K562 (cell line): ENCODE measurements around the gene HSPA13. TPM values are rescaled to one million over a fixed set of nuclear protein-coding genes. Genes with fewer than 3 reads are reported as not detected.

Source experiments
- ATAC-seq: fragments of 200-7000 bp; cut with Tn5 transposase; 3 replicates; pipeline ENCODE4 v1.9.1; 2020; ENCODE audit warnings: moderate library complexity
- BruUV-seq: library from RNA; stranded (reverse); fragments of 400-500 nt; replicated peaks from 2 replicates; lab custom pipeline; 2021; lab: Mats Ljungman, UMichigan
- CTCF ChIA-PET: fragments of 300-600 bp; formaldehyde crosslinking; extraction: SDS; loops from one replicate; lab custom pipeline; 2021; ENCODE audit warnings: low intra/inter-chr PET ratio; lab: Yijun Ruan, JAX
- POLR2A ChIA-PET: fragments of 300-600, 350-650 bp; sonication (Branson Sonifier 250); formaldehyde crosslinking; extraction: SDS; loops from one replicate; lab custom pipeline; 2021; ENCODE audit warnings: antibody characterized with exemption, inconsistent platforms; lab: Yijun Ruan, JAX
- DNase-seq, 4 experiments: peaks; one replicate each; pipeline versions ENCODE4 v3.0.0 to v3.0.0-alpha.2; 2011 to 2018; ENCODE audit warnings: low spot score in 3 of 4, mixed read lengths in 3 of 4; ENCODE audit errors: extremely low read depth in 1 of 4
- FAIRE-seq: peaks from 2 replicates; lab custom pipeline; 2011; peaks lifted over from hg19 to GRCh38; lab: Jason Lieb, UNC
- H2AFZ ChIP-seq: 2 replicates; pipeline ENCODE4 v1.6.0; 2011; ENCODE audit warnings: low read depth, low read length, control low read depth, inconsistent platforms
- H3K27ac ChIP-seq: fragments of 200-600 bp; 3 replicates; pipeline ENCODE4 v1.8.0; 2011; ENCODE audit warnings: low read depth, mild to moderate bottlenecking, control low read depth, inconsistent platforms, low read length, moderate library complexity, mixed read lengths; ENCODE audit errors: extremely low read depth
- H3K27me3 ChIP-seq, 2 experiments: fragments of 300-600 bp in 1 of 2; 2 replicates in 1 of 2; 3 replicates in 1 of 2; pipeline versions ENCODE4 v1.6.0 to v1.8.0; 2011; ENCODE audit warnings: inconsistent platforms in 2 of 2, low read length in 2 of 2, mild to moderate bottlenecking in 1 of 2, mixed read lengths in 1 of 2, moderate library complexity in 1 of 2; ENCODE audit not compliant: control insufficient read depth in 2 of 2, insufficient read depth in 2 of 2
- H3K36me3 ChIP-seq: fragments of 300-600 bp; 3 replicates; pipeline ENCODE4 v1.8.0; 2011; ENCODE audit warnings: mild to moderate bottlenecking, low read length, inconsistent platforms; ENCODE audit not compliant: control insufficient read depth, insufficient read depth
- H3K4me1 ChIP-seq, 2 experiments: fragments of 200-600 bp in 1 of 2; replicated peaks in 1 of 2; 2 replicates in 1 of 2; 3 replicates in 1 of 2; pipeline versions ENCODE4 v1.5.1 to v1.8.0; 2011; ENCODE audit warnings: inconsistent platforms in 2 of 2, low read length in 2 of 2, mild to moderate bottlenecking in 1 of 2, mixed read lengths in 1 of 2, moderate library complexity in 1 of 2; ENCODE audit not compliant: control insufficient read depth in 2 of 2, insufficient read depth in 2 of 2
- H3K4me2 ChIP-seq: 2 replicates; pipeline ENCODE4 v1.6.1; 2011; ENCODE audit warnings: low read length, control low read depth, inconsistent platforms, mixed read lengths; ENCODE audit not compliant: insufficient read depth
- H3K4me3 ChIP-seq: fragments of 200-600 bp; sonication (generic), shearing (Covaris generic); 2 replicates; pipeline ENCODE4 v1.5.1; 2016; ENCODE audit warnings: control low read depth, inconsistent platforms
- H3K79me2 ChIP-seq: fragments of 200-600 bp; 3 replicates; pipeline ENCODE4 v1.8.0; 2011; ENCODE audit warnings: low read length, inconsistent platforms; ENCODE audit not compliant: control insufficient read depth, insufficient read depth
- H3K9ac ChIP-seq, 2 experiments: 2 replicates each; pipeline versions ENCODE4 v1.6.0 to v1.6.1; 2011; ENCODE audit warnings: low read depth in 2 of 2, low read length in 2 of 2, control low read depth in 1 of 2, inconsistent platforms in 1 of 2, mild to moderate bottlenecking in 1 of 2, mixed read lengths in 1 of 2; ENCODE audit not compliant: insufficient read depth in 1 of 2
- H3K9me1 ChIP-seq: one replicate; pipeline ENCODE4 v1.6.0; 2011; ENCODE audit warnings: inconsistent platforms, mild to moderate bottlenecking, low read length, moderate library complexity; ENCODE audit not compliant: control insufficient read depth, insufficient read depth
- H3K9me3 ChIP-seq: replicated peaks from 2 replicates; pipeline ENCODE4 v1.5.1; 2011; ENCODE audit warnings: low read depth, low read length, inconsistent platforms; ENCODE audit not compliant: control insufficient read depth, insufficient read depth
- H4K20me1 ChIP-seq: replicated peaks from 2 replicates; pipeline ENCODE4 v1.6.1; 2011; ENCODE audit warnings: low read length, inconsistent platforms, mixed read lengths; ENCODE audit not compliant: control insufficient read depth, insufficient read depth
- BRD9 ChIP-seq: fragments of 450-650 bp; IDR thresholded peaks from 2 replicates; pipeline ENCODE4 v1.6.1; 2018; ENCODE audit warnings: low read depth; ENCODE audit not compliant: partially characterized antibody
- ERF ChIP-seq: fragments of 450-650 bp; formaldehyde crosslinking; IDR thresholded peaks from 2 replicates; pipeline ENCODE4 v1.4.0; 2020; ENCODE audit warnings: mild to moderate bottlenecking, mixed read lengths
- FIP1L1 ChIP-seq: fragments of 200-400 bp; formaldehyde crosslinking; IDR thresholded peaks from 2 replicates; pipeline ENCODE4 v1.6.1; 2018; ENCODE audit warnings: mild to moderate bottlenecking, low read depth, low read length; ENCODE audit not compliant: poor library complexity, severe bottlenecking
- IRF2 ChIP-seq: sonication (generic); formaldehyde crosslinking; IDR thresholded peaks from 2 replicates; pipeline ENCODE4 v1.8.1; 2022; ENCODE audit warnings: mild to moderate bottlenecking, missing genetic modification reagents
- NONO ChIP-seq, 2 experiments: fragments of 200-400 bp in 1 of 2; fragments of 450-650 bp in 1 of 2; formaldehyde crosslinking in 1 of 2; IDR thresholded peaks; 2 replicates each; pipeline ENCODE4 v1.6.1; 2017; ENCODE audit warnings: low read depth in 2 of 2, mild to moderate bottlenecking in 2 of 2, moderate library complexity in 2 of 2, low read length in 1 of 2
- PRMT5 ChIP-seq: sonication (generic); formaldehyde crosslinking; IDR thresholded peaks from 2 replicates; pipeline ENCODE4 v1.5.0; 2020; ENCODE audit warnings: missing genetic modification reagents
- ZNF263 ChIP-seq: sonication (generic); formaldehyde crosslinking; IDR thresholded peaks from 2 replicates; pipeline ENCODE4 v1.8.0; 2022; ENCODE audit warnings: mild to moderate bottlenecking, missing genetic modification reagents, borderline replicate concordance
- WGBS: fragments of 100-300 bp; shearing (Covaris generic); methylation state at CpG from one replicate; pipeline ENCODE4 v1.1.6; 2016; ENCODE audit warnings: low coverage, mixed read lengths; ENCODE audit not compliant: insufficient coverage; ENCODE audit errors: missing lambda C conversion rate; 5-methylcytosine and 5-hydroxymethylcytosine counted together
- in situ Hi-C: fragments of 300-500 bp; cut with MboI; formaldehyde crosslinking; loops from 4 replicates; pipeline ENCODE4 v1.15.0; 2018; ENCODE audit warnings: inconsistent platforms, mixed read lengths
- intact Hi-C: fragments of 100-400 bp; cut with micrococcal nuclease; formaldehyde crosslinking; loops from 2 replicates; pipeline ENCODE4 v1.14.2; 2022
- polyA plus RNA-seq, 8 experiments: library from polyadenylated mRNA; depleted of rRNA in 4 of 8; stranded (reverse) in 5 of 8; unstranded in 3 of 8; fragments of >200 nt; fragmentation: Nextera tagmentation in 2 of 8; fragmentation: Illumina TruSeq in 1 of 8; extraction: Ambion mirVana in 2 of 8; extraction: Trizol in 1 of 8; gene quantifications; 2 replicates each; pipeline versions ENCODE4 v1.2.1 to v1.2.3, GENCODE V29; 2011 to 2014; ENCODE audit warnings: inconsistent platforms in 1 of 8, missing spikeins in 1 of 8
- total RNA-seq, 7 experiments: library from RNA; depleted of rRNA in 6 of 7; stranded (reverse); fragments of >200 nt in 6 of 7; fragmentation: Illumina TruSeq in 2 of 7; extraction: Trizol in 2 of 7; gene quantifications; 2 replicates each; pipeline versions ENCODE4 v1.2.1 to v1.2.3, GENCODE V29; 2011 to 2021; ENCODE audit warnings: low replicate concordance in 1 of 7
- TF ChIP-seq, protein P1 (sequence below), 2 experiments: fragments of 450-650 bp; conservative IDR thresholded peaks; 2 replicates each; pipeline ENCODE4 v1.6.1; 2017; ENCODE audit warnings: mild to moderate bottlenecking in 2 of 2, moderate library complexity in 2 of 2
- TF ChIP-seq, protein P2 (sequence below), 2 experiments: fragments of 150-350 bp in 1 of 2; IDR thresholded peaks; 2 replicates each; pipeline ENCODE4 v1.6.1; 2012 to 2016; ENCODE audit warnings: low read depth in 2 of 2, low read length in 2 of 2, mild to moderate bottlenecking in 1 of 2, moderate library complexity in 1 of 2

Gene HSPA13
- total and polyA plus RNA-seq, 9 of the 15 experiments (the other 6 are each of a cell fraction or from before 2014, with no cell fraction given) = 12.5 to 28.8 (median 23.9) TPM

DNA sequence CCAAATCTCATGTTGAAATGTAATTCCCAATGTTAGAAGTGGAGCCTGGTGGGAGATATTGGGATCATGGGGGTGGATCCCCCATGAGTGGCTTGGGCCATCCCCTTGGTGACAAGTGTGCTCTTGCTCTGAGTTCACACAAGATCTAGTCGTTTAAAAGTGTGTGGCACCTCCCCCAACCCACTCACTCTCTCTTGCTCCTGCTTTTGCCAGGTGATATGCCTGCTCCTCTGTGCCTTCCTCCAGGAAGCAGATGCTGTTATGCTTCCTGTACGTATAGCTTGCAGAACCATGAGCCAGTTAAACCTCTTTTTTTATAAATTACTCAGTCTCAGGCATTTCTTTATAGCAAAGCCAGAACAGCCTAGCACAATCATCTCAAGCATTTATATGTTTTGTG lies 23.0 kb upstream of the HSPA13 start:
- Histone ChIP-seq H3K79me2 (no peaks in the 10 kb centered on the region), H3K27ac (no peak overlapping the region), H3K9ac (no peak overlapping the region), H3K4me1 (no peaks in the 10 kb centered on the region; a peak in 1 of 5 replicates), H3K4me2 (no peak overlapping the region), H3K27me3 (no peaks in the 10 kb centered on the region), H4K20me1 (no peaks in the 10 kb centered on the region), H3K9me1 (no peaks in the 10 kb centered on the region), H3K36me3 (no peaks in the 10 kb centered on the region), H2AFZ (peak overlapping the region; percentile 23; the same call in 1 of the 2 replicates), H3K9me3 (no peaks in the 10 kb centered on the region; the same call in 1 of the 2 replicates), H3K4me3 (no peak overlapping the region)
- ATAC-seq = no peak
- in situ Hi-C loops = loop anchor here (25.0 kb wide), 2 partner anchors 881 to 1081 kb away; no protein-coding TSS in a partner anchor
- no peak for DNase-seq
- FAIRE-seq = no peak
- no TSS peak for BruUV-seq
- WGBS = 36% methylated on average over 2 of the region's 2 CpGs
- POLR2A ChIA-PET = interaction anchor here (1.2 kb wide), 1 partner anchor 15 kb away, joined by 5 read pairs; no protein-coding TSS in a partner anchor
- intact Hi-C loops = loop anchor here (5.0 kb wide), 1 partner anchor 1186 kb away; no protein-coding TSS in a partner anchor
- no peak for TF ChIP-seq FIP1L1
- TF ChIP-seq ERF (CRISPR knock-in tag) = no peak
- no peak for TF ChIP-seq IRF2
- CTCF ChIA-PET = no interaction called here

DNA sequence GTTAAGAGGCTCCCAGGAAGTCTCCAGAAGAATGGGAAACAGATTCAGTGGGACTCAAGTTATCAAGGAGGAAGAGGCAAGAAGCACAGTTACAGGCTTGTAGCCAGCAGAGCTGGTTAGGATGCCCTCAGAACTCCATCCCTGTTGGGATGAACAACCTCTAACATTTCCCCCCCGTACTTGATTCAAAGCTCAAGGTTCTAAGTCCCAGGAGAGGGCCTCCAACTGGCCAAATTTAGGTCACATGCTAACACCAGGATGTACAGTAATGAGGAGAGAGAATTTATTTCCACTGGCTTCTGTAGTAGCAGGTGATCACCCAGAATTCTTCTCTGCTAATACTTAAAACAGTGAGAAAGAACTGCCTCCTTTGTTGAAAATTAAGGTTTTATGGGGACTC lies 22.3 kb upstream of the HSPA13 start:
- Histone ChIP-seq H2AFZ (peak overlapping the region; percentile 52), H3K9me3 (no peaks in the 10 kb centered on the region; the same call in 1 of the 2 replicates), H3K4me1 (no peaks in the 10 kb centered on the region; a peak in 1 of 5 replicates), H3K27me3 (no peaks in the 10 kb centered on the region), H3K9ac (no peak overlapping the region), H3K4me2 (no peak overlapping the region), H3K27ac (no peak overlapping the region), H3K36me3 (no peaks in the 10 kb centered on the region), H3K79me2 (no peaks in the 10 kb centered on the region), H4K20me1 (no peaks in the 10 kb centered on the region), H3K4me3 (no peak overlapping the region), H3K9me1 (no peaks in the 10 kb centered on the region)
- no TSS peak for BruUV-seq
- in situ Hi-C loops (loop anchor here (25.0 kb wide), 2 partner anchors 882 to 1082 kb away; no protein-coding TSS in a partner anchor), intact Hi-C loops (loop anchor here (5.0 kb wide), 1 partner anchor 1187 kb away; no protein-coding TSS in a partner anchor)
- POLR2A ChIA-PET = interaction anchor here (1.2 kb wide), 1 partner anchor 16 kb away, joined by 5 read pairs; no protein-coding TSS in a partner anchor
- ATAC-seq = peak; percentile 78
- WGBS = 13% methylated on average over 1 of the region's 1 CpG
- CTCF ChIA-PET = interaction anchor here (2.2 kb wide), 1 partner anchor 1078 kb away, joined by 11 read pairs; no protein-coding TSS in a partner anchor
- DNase-seq = peak in 1 of 4 experiments; percentile 21
- FAIRE-seq = no peak
- TF ChIP-seq ZNF263 (CRISPR knock-in tag) = no peak
- TF ChIP-seq BRD9 = no peak
- TF ChIP-seq NONO (IDR thresholded peaks at IDR 0.05; ENCODE audit: low read depth in 2 of 2, low read length in 1 of 2) = no peak
- TF ChIP-seq, protein P1, sequence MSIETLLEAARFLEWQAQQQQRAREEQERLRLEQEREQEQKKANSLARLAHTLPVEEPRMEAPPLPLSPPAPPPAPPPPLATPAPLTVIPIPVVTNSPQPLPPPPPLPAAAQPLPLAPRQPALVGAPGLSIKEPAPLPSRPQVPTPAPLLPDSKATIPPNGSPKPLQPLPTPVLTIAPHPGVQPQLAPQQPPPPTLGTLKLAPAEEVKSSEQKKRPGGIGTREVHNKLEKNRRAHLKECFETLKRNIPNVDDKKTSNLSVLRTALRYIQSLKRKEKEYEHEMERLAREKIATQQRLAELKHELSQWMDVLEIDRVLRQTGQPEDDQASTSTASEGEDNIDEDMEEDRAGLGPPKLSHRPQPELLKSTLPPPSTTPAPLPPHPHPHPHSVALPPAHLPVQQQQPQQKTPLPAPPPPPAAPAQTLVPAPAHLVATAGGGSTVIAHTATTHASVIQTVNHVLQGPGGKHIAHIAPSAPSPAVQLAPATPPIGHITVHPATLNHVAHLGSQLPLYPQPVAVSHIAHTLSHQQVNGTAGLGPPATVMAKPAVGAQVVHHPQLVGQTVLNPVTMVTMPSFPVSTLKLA (conservative IDR thresholded peaks at IDR 0.05) = no peak
- TF ChIP-seq PRMT5 (CRISPR knock-in tag) = no peak
- TF ChIP-seq, protein P2, sequence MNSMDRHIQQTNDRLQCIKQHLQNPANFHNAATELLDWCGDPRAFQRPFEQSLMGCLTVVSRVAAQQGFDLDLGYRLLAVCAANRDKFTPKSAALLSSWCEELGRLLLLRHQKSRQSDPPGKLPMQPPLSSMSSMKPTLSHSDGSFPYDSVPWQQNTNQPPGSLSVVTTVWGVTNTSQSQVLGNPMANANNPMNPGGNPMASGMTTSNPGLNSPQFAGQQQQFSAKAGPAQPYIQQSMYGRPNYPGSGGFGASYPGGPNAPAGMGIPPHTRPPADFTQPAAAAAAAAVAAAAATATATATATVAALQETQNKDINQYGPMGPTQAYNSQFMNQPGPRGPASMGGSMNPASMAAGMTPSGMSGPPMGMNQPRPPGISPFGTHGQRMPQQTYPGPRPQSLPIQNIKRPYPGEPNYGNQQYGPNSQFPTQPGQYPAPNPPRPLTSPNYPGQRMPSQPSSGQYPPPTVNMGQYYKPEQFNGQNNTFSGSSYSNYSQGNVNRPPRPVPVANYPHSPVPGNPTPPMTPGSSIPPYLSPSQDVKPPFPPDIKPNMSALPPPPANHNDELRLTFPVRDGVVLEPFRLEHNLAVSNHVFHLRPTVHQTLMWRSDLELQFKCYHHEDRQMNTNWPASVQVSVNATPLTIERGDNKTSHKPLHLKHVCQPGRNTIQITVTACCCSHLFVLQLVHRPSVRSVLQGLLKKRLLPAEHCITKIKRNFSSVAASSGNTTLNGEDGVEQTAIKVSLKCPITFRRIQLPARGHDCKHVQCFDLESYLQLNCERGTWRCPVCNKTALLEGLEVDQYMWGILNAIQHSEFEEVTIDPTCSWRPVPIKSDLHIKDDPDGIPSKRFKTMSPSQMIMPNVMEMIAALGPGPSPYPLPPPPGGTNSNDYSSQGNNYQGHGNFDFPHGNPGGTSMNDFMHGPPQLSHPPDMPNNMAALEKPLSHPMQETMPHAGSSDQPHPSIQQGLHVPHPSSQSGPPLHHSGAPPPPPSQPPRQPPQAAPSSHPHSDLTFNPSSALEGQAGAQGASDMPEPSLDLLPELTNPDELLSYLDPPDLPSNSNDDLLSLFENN (IDR thresholded peaks at IDR 0.05; ENCODE audit: low read depth in 2 of 2, low read length in 2 of 2) = no peak
